Activated CD4-positive, alpha-beta T cell treated with anti-CD3 and anti-CD28 coated beads, Interleukin-2, Interleukin-4, amounts not matched to agents 100 ng/mL and 50 ng/mL, durations not matched to agents 16 hours and 8 hours (primary cell): ENCODE data around the gene BCAT1.

Source experiments
- DNase-seq: peaks from one replicate; pipeline ENCODE4 v3.0.0-alpha.2; 2020; ENCODE audit warnings: low spot score

BCAT1 gene

GRCh38 chr12:24764712-24765111 lies 184.2 kb downstream of the BCAT1 start:
- no peak for DNase-seq

GRCh38 chr12:24760606-24761378 lies 188.1 kb downstream of the BCAT1 start:
- DNase-seq = no peak

- no peak for DNase-seq
These were observed 188.7 kb downstream of the BCAT1 start for GRCh38 chr12:24760162-24760561.
